H1 (cell line): ENCODE results near the gene S100A8. TPM values are rescaled to one million over a fixed set of nuclear protein-coding genes. Genes with fewer than 3 reads are reported as not detected.

Experiments
- EZH2 ChIP-seq: fragments of 200-600 bp; sonication (generic); IDR thresholded peaks from 2 replicates; pipeline ENCODE4 v1.7.1; 2012; ENCODE audit warnings: low read depth, mild to moderate bottlenecking, moderate library complexity, low read length, inconsistent platforms; ENCODE audit not compliant: severe bottlenecking
- FOSL1 ChIP-seq: IDR thresholded peaks from 2 replicates; pipeline ENCODE4 v1.6.1; 2011; ENCODE audit warnings: mild to moderate bottlenecking, low read depth, low read length, moderate library complexity; ENCODE audit not compliant: insufficient read depth
- HDAC6 ChIP-seq: IDR thresholded peaks from one replicate; pipeline ENCODE4 v1.7.1; 2012; ENCODE audit warnings: low read depth, mild to moderate bottlenecking, inconsistent platforms, low read length, moderate library complexity
- KDM1A ChIP-seq: fragments of 200-600, 300-600 bp; sonication (generic); IDR thresholded peaks from 2 replicates; pipeline ENCODE4 v1.7.1; 2016; ENCODE audit warnings: mild to moderate bottlenecking, low read length, borderline replicate concordance
- YY1 ChIP-seq: IDR thresholded peaks from 2 replicates; pipeline ENCODE4 v1.6.1; 2011; ENCODE audit warnings: low read depth, mild to moderate bottlenecking, low read length
- ZNF274 ChIP-seq: IDR thresholded peaks from 2 replicates; pipeline ENCODE4 v1.7.0; 2012; ENCODE audit warnings: low read length, borderline replicate concordance; ENCODE audit errors: extremely low read depth
- polyA plus RNA-seq, 7 experiments: library from polyadenylated mRNA; depleted of rRNA in 3 of 7; stranded (reverse) in 5 of 7; unstranded in 2 of 7; fragments of >200 nt in 5 of 7; fragments of 200-250 nt in 2 of 7; gene quantifications; 1 replicate in 5 of 7; 2 replicates in 1 of 7; 4 replicates in 1 of 7; pipeline versions ENCODE4 v1.2.1 to v1.2.3, GENCODE V29; 2011 to 2013; ENCODE audit warnings: missing spikeins in 2 of 7, mixed read lengths in 2 of 7
- total RNA-seq: library from RNA; stranded (reverse); fragmentation: NEBNext Ultra II Directional; extraction: Animal tissue kit (Norgen Biotek cat#: 25700); gene quantifications from 2 replicates; pipeline ENCODE4 v1.2.1, GENCODE V29; 2021

S100A8 gene
- total and polyA plus RNA-seq, 2 of the 8 experiments (the other 6 are each of a cell fraction or from before 2014, with no cell fraction given) = not detected

DNA sequence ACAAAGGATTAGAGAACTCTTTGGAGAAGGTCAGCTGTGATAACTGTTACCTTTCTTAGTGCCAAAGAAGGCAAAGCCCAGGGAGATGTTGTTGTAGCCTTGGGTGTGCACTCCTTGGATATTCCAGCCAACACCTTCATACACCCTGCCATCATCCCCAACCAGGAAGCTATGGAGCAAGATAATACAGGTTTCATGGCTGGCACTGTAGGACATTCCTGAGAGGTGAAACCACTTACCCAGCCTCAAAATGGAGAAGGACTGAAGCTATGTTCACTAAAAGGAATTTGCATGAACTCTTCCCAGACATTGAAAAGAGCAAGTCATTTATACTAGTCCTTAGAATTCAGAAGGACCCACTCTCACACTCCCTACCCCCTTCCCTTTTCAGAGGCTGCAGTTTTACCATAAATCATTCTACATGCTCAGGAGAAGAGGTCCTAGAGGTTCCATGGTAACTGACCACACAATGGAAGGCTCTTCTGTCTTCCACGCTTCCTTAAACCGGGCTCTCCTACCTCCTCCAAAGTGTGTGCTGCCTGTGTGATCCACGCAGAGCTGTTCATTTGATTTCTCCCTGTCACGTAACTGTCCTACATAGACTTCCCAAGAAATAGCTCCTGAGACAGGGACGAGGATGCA is 47.7 kb downstream of the S100A8 start (continued):
- no peak for TF ChIP-seq YY1
- TF ChIP-seq EZH2 = no peak
- no peak for TF ChIP-seq HDAC6
- TF ChIP-seq KDM1A = no peak
- TF ChIP-seq ZNF274 = no peak
- no peak for TF ChIP-seq FOSL1
- TF ChIP-seq, all 59 proteins: peak for 0
